Activated T-helper 9 cell treated with anti-CD3 and anti-CD28 coated beads, Interleukin-2, amount 50 U/mL, for 16 hours (primary cell): Measurements from ENCODE around the gene CACNA2D3.
"Not testable (repeated sequence)": the region's sequence is repeated elsewhere in the genome, so short reads cannot be mapped to it uniquely, and the experiment has no call there.

ENCODE experiments used
- DNase-seq: peaks from one replicate; pipeline ENCODE4 v3.0.0-alpha.2; 2020; ENCODE audit warnings: low read depth

Gene CACNA2D3

DNA sequence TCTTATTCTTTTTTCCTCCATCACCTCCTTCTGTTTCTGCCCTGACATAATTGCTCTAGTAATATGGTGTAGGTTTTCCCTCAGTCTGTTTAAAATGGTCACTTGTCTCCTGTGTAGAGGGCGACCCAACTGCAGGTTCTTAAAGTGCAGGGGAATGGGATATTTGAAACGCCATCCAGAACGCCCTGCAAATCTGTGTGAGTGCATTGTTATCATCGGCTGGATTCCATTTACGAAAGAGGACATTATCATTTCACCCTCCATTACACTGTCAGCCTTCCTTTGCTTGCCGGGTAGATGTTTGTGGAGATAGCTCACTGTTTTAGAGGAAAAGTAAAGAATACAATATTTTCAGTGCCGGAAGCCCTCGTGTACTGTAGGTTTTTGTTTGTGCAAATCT is 451.5 kb downstream of the CACNA2D3 start:
- DNase-seq: no peak

DNA sequence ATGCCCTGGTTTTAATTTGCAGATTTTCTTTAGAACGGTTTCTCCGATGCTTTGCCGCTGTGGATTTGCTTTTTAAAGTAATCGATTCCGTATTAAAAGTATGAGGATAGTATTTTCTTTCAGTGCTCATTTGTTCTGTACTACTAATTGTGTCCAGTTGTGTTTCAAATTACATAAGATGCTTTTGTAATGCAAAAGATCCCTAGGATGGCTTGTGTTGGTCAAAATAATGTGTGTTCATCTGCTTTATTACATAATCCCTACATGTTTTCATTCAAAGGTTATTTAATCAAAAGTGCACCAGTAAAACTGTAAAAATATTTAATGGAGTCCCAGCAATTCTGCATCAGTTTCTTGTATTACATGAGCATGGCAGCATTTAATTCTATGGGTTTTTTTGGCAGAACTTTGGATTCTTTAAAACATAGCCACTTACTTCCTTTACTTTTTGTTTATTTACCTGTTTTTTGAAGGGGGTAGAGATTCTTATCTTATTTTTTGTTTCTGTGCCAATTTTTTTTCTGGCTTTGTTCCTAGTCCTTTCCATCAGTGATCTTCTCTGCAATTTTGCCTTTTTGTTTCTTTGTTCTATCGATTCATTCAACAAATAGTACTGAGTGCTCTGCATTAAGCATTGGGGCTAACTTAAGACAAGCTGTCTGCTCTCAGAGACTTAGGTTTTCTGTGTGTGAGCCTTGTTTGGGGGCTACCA is 452.7 kb downstream of the CACNA2D3 start:
- DNase-seq: no peak

DNA sequence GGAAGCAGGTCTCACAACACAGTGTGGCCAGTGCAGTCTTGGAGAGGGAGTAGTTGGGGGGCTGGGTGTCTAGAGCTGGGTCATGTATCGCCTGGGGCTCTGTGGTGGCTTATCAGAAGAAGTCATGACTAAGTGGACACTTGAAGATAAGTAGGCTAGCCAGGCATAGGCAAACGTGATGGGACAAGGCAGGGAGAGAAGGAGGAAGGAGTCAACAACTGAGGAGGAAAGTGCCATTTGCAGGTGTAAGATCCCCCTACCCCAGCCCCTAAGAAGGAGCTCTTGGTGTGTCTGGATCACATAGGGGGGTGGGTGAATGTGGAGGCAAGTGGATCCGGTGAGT is 453.2 kb downstream of the CACNA2D3 start:
- no peak for DNase-seq

- no peak for DNase-seq
Measured at GRCh38 chr3:54577313-54577712, 455.0 kb downstream of the CACNA2D3 start.

DNA sequence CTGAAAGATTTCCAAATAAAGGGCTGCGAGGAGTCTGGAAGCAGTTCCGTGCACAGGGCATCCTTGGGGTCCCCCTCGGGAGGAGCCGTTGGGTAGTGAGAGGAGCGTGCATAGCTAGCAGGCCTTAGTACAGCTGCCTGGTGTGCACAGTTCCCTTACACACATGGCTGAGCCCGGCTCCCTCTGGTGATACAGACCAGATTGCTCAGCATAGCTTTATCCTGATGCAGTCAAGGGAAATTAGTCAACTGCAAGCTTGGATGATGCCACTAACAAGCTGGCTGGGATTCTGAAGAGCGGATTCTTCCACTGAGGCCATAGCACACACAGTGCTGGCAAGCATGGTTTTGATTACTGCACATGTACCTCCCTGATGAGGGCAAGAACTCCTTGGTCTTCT is 456.1 kb downstream of the CACNA2D3 start:
- DNase-seq: no peak

- no peak for DNase-seq
Measured at GRCh38 chr3:54580453-54580852, 458.1 kb downstream of the CACNA2D3 start.

DNA sequence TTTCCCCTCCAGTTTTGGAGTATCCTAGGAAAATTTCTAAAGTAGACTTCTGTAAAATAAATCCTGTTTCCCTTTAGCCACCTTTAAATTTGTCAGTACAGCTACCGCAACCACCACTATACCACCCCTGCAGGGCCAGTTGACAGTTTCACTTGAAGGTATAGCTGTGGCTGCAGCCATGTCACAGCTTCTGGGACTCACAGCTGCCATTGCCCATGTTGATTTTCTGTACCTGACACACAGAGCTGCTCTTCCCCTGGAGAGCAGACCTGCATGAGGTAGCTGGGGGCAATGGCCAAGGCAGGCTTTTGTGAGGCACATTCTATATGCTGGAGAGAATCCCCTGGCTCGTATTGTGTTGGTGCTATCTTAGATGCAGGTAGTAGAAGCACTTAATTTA is 460.1 kb downstream of the CACNA2D3 start:
- no peak for DNase-seq

DNA sequence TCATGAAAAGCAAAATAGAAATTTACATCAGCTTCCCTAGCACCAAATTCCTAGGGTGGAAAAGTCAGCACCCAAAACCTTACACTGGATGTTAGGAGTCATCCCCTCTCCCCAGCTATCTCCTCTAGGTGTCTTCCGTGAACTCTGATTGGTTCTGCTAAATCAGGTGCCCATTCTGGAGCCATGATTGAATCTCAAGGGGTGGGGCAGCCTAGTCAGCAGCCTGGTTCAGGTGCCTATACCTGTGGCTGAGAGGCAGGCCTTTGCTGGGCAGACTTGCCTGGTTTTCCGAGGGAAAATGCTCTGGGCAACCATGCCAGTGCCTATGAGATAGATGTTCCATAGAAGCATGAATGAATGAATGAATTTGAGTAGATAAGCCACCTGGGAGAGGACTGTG is 468.8 kb downstream of the CACNA2D3 start:
- DNase-seq: no peak

DNA sequence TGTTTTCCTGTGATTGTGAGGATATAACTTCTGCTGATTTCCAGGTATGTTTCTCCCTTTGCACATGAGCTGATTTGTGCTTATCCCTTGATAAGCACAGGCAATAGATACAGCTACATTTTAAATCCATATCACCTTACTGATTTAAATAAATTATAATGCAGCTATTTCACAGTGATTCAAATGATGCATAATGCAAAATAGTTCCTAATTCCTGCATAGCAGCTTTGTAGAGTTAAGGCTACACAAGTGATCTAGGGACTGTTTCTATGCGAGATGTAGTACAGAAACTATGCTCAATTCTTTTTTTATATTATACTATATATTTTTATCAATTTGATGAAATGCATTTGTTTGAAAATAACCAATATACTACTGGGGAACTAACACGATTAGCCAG is 471.3 kb downstream of the CACNA2D3 start:
- DNase-seq: no peak

DNA sequence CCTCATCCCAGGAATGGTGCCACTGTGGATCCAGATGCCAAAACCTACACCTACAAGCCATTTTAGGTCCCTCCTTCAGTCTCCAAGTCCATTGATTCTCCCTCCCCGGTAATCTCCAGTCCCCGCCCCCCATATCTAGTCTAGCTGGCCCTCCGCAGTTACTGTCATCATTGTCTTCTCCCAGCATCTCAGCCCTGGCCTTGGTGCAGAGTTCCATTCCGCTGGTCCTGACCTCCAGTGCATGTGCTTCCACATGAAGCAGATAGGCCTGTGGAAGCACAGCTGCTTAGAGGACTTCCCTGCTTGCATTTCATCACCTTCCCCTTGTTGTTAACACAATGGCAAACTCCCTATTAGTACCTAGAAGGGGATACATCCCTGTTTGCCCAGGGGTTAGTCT is 473.7 kb downstream of the CACNA2D3 start:
- DNase-seq: no peak

DNA sequence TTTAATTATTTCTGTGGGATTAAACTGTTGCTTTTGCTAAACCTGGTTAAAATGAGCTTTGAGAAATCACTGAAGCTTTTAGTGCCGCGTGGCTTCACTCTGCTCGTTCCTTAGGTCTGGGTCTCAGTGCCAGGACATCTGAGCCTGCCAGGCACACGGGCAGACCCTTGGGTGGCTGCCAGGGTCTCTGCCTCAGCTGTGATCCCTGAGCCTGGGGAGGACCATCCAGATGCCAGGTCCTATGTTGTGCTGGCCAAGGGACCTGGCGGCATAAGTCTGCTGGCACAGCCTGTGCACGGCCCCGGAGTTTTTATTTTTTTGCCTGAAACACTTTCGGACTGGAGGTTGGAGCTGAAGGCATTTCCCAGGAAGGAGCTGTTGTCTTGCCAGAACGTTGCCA is 477.4 kb downstream of the CACNA2D3 start:
- no peak for DNase-seq

GRCh38 chr3:54600441-54601204 is 478.3 kb downstream of the CACNA2D3 start:
- DNase-seq: no peak

- DNase-seq: no peak
Measured at GRCh38 chr3:54604495-54604894, 482.1 kb downstream of the CACNA2D3 start.

DNA sequence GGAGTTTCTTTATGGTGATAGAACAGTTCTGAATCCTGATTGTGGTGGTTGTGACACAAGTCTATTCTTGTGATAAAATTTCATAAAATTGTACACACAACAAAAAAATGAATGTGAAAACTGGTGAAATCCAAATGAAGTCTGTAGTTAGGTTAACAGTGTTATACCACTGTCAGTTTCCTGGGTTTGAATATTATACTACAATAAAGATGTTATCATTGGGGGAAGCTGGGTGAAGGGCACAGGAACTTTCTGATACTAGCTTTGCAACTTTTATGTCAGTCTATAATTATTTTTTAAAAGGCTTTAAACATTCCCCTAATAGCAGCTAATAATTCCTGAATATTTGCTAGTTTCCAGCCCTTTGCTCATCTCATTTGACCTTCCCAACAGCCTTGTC is 485.7 kb downstream of the CACNA2D3 start:
- DNase-seq: no peak

GRCh38 chr3:54619053-54619452 is 496.7 kb downstream of the CACNA2D3 start:
- DNase-seq: no peak

GRCh38 chr3:54619531-54619930 is 497.2 kb downstream of the CACNA2D3 start:
- no peak for DNase-seq

DNA sequence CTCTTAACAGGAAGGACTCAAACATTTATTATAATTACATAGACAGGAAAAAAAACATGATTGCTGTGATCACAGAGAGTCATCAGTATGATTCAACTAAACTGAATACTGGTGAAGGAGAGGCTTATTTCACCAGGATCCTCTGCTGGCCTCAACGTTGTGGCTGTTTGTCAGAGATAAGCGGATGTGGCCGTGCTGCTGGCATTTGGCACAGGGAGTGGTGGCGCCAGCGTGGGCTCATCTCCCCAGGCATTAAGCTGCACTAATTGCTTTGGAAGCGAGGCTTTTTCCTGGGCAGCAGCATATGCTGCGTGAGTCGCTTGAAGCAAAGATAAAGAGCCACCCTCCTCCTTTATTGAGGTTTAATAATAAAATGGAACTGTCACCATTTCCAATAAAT is 498.8 kb downstream of the CACNA2D3 start:
- DNase-seq: no peak

DNA sequence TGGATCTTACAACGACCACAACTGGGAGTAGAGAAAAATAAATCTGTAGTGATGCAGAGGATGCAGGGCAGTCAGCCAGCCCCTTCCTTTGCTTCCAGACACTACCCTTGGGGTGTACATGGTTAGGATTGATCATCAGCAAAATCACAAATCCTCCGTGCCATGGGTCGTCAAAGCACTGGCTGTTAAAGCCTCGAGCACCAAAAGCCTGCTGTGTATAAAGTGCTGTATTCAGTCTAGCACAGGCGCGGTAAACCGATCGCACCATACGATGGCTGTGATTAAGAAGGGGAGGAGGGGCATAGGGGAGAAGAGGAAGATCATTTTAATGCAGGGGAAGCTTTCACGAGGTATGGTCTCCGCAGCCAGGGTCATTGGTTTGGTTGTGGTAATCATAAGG is 500.3 kb downstream of the CACNA2D3 start:
- DNase-seq: no peak

DNA sequence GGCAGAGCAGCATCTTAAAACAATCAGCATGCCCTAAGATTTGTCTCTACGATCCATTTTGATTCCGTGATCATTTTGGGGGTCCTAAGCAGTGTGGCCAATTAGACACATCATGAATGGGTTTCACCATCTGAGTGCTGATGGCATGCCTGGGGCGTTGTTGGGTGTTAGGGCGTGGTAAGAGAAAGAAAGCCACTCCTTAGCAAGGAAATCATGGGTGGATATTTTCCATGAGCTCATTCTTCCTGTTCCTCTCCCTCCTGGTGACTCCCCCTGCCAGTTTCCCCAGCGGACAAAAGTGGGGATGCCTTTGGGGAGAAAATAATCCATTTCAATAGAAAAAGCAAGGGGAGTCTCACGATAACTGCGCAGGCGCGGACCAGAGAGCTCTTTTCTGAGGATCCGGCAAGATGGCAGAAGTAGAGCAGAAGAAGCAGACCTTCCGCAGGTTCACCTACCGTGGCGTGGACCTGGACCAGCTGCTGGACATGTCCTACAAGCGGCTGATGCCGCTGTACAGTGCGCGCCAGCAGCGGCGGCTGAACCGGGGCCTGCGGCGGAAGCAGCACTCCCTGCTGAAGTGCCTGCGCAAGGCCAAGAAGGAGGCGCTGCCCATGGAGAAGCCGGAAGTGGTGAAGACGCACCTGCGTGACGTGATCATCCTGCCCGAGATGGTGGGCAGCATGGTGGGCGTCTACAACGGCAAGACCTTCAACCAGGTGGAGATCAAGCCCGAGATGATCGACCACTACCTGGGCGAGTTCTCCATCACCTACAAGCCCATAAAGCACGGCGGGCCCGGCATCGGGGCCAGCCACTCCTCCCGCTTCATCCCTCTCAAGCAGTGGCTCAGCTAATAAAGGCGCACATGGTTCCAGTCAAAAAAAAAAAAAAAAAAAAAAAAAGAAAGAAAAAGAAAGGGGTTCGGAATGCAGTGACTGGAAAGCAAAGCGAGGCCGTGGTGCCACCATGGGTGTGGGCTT is 503.7 kb downstream of the CACNA2D3 start:
- DNase-seq: no peak

DNA sequence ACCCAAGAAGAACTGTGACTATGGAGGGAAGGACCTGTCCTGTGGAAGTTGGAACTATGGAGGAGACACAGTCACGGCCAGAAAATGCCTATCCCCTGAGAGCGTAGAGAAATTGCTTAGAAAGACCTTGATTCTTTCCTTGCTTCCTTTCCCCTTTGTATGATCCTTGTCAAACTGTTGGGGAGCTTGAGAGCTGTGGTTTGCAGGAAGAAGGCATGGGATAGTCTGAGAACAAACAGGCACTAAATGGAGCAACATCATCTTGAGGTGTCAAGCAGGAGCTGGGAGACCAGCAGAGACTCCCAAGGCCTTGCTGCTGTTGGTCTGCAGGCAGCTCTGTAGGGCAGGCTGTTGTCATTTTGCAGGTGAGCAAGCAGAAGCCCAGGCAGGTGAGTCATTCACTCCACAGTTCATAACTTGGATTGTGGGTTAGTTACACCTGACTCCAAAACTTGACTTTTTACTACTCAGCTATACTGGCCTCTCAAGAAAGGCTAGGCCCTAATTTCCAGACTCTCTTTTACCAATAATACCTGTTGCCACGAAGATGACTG is 506.6 kb downstream of the CACNA2D3 start:
- no peak for DNase-seq

DNA sequence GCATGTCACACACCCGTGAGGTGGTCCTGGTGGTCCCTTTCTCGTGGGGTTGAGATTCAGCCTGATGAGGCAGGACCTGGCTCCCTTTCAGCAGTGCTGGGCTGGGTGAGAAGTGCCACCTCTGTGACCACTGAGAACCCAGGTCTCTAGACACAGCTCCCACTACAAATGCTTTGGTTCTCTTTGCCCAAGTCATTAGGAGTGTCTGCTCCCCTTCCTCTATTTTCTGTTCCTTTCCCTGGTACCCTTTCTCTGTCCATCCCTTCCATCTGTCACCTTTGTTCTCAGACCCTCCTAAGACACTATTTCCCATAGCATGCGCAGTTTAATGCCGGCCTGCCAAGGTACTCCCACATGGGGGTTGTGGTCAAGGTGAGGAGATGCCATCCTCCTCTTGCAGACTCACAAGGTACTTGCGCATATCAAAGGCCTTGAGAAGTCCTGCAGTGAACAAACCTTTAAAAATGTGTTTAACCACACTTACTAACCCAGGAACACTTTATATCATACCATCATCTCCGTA is 507.8 kb downstream of the CACNA2D3 start:
- no peak for DNase-seq

DNA sequence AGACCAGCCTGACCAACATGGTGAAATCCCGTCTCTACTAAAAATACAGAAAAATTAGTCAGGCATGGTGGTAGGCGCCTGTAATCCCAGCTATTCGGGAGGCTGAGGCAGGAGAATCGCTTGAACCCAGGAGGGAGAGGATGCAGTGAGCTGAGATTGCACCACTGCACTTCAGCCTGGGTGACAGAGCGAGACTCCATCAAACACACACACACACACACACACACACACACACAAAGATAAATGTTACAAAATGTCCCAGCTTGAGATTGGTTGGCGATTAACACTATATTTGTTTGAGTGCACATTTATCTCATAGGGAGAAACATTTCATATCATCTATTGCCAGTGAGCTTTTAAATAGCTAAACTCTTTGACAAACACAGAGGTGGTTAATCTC is 508.6 kb downstream of the CACNA2D3 start:
- DNase-seq: not testable (repeated sequence)
